IPS-15b (cell line): ENCODE results near the gene C12orf56.

Experiments
- H3K27me3 ChIP-seq: one replicate; pipeline ENCODE4 v1.6.1; 2013; ENCODE audit warnings: low read length; ENCODE audit not compliant: control insufficient read depth, insufficient read depth
- H3K36me3 ChIP-seq: one replicate; pipeline ENCODE4 v1.6.1; 2013; ENCODE audit warnings: low read length; ENCODE audit not compliant: control insufficient read depth, insufficient read depth
- H3K4me1 ChIP-seq: one replicate; pipeline ENCODE4 v1.6.1; 2013; ENCODE audit warnings: mild to moderate bottlenecking, low read length; ENCODE audit not compliant: control insufficient read depth, insufficient read depth
- H3K4me3 ChIP-seq: one replicate; pipeline ENCODE4 v1.5.1; 2013; ENCODE audit warnings: low read depth, low read length
- H3K9ac ChIP-seq: one replicate; pipeline ENCODE4 v1.6.1; 2013; ENCODE audit warnings: low read depth, mild to moderate bottlenecking, low read length
- H3K9me3 ChIP-seq: one replicate; pipeline ENCODE4 v1.6.1; 2013; ENCODE audit warnings: mild to moderate bottlenecking, low read length; ENCODE audit not compliant: control insufficient read depth, insufficient read depth

C12orf56 gene

GRCh38 chr12:64256166-64256800, 134.3 kb downstream of the C12orf56 start:
- H3K27me3 ChIP-seq = no peaks in the 10 kb centered on the region
- no peak overlapping the region for H3K4me3 ChIP-seq
- H3K9me3 ChIP-seq = no peaks in the 10 kb centered on the region
- H3K9ac ChIP-seq = no peak overlapping the region
- H3K4me1 ChIP-seq = no peaks in the 10 kb centered on the region
- no peaks in the 10 kb centered on the region for H3K36me3 ChIP-seq

GRCh38 chr12:64255249-64255648, 135.3 kb downstream of the C12orf56 start:
- no peaks in the 10 kb centered on the region for H3K9me3 ChIP-seq
- H3K27me3 ChIP-seq = no peaks in the 10 kb centered on the region
- no peaks in the 10 kb centered on the region for H3K4me1 ChIP-seq
- no peak overlapping the region for H3K9ac ChIP-seq
- H3K36me3 ChIP-seq = no peaks in the 10 kb centered on the region
- no peak overlapping the region for H3K4me3 ChIP-seq

GRCh38 chr12:64253356-64253755, 137.2 kb downstream of the C12orf56 start:
- Histone ChIP-seq H3K9ac (no peak overlapping the region), H3K27me3 (no peaks in the 10 kb centered on the region), H3K4me3 (no peak overlapping the region), H3K36me3 (no peaks in the 10 kb centered on the region), H3K9me3 (no peaks in the 10 kb centered on the region), H3K4me1 (no peaks in the 10 kb centered on the region)

GRCh38 chr12:64252681-64253080, 137.9 kb downstream of the C12orf56 start:
- Histone ChIP-seq H3K9me3 (no peaks in the 10 kb centered on the region), H3K4me3 (no peak overlapping the region), H3K27me3 (no peaks in the 10 kb centered on the region), H3K4me1 (no peaks in the 10 kb centered on the region), H3K9ac (no peak overlapping the region), H3K36me3 (no peaks in the 10 kb centered on the region)

- Histone ChIP-seq H3K4me1 (no peaks in the 10 kb centered on the region), H3K27me3 (no peaks in the 10 kb centered on the region), H3K9me3 (no peaks in the 10 kb centered on the region), H3K36me3 (no peaks in the 10 kb centered on the region), H3K9ac (no peak overlapping the region), H3K4me3 (no peak overlapping the region)
Observed at GRCh38 chr12:64243809-64244208, 146.7 kb downstream of the C12orf56 start.

- no peaks in the 10 kb centered on the region for H3K27me3 ChIP-seq
- no peak overlapping the region for H3K4me3 ChIP-seq
- H3K9ac ChIP-seq = no peak overlapping the region
- no peaks in the 10 kb centered on the region for H3K9me3 ChIP-seq
- H3K4me1 ChIP-seq = no peaks in the 10 kb centered on the region
- H3K36me3 ChIP-seq = no peaks in the 10 kb centered on the region
Observed at GRCh38 chr12:64240781-64241180, 149.8 kb downstream of the C12orf56 start.

GRCh38 chr12:64237382-64237781, 153.2 kb downstream of the C12orf56 start:
- no peaks in the 10 kb centered on the region for H3K9me3 ChIP-seq
- H3K4me1 ChIP-seq = no peaks in the 10 kb centered on the region
- H3K4me3 ChIP-seq = no peak overlapping the region
- H3K27me3 ChIP-seq = no peaks in the 10 kb centered on the region
- H3K9ac ChIP-seq = no peak overlapping the region
- H3K36me3 ChIP-seq = no peaks in the 10 kb centered on the region

- H3K36me3 ChIP-seq = no peaks in the 10 kb centered on the region
- H3K4me3 ChIP-seq = no peak overlapping the region
- no peaks in the 10 kb centered on the region for H3K27me3 ChIP-seq
- no peak overlapping the region for H3K9ac ChIP-seq
- H3K9me3 ChIP-seq = no peaks in the 10 kb centered on the region
- no peaks in the 10 kb centered on the region for H3K4me1 ChIP-seq
Observed at GRCh38 chr12:64236549-64236948, 154.0 kb downstream of the C12orf56 start.

- no peaks in the 10 kb centered on the region for H3K36me3 ChIP-seq
- no peak overlapping the region for H3K4me3 ChIP-seq
- no peak overlapping the region for H3K9ac ChIP-seq
- H3K27me3 ChIP-seq = no peaks in the 10 kb centered on the region
- no peaks in the 10 kb centered on the region for H3K9me3 ChIP-seq
- H3K4me1 ChIP-seq = peaks cover 2% of the 10 kb centered on the region
Observed at GRCh38 chr12:64232196-64232595, 158.4 kb downstream of the C12orf56 start.

GRCh38 chr12:64229796-64230195, 160.8 kb downstream of the C12orf56 start:
- Histone ChIP-seq H3K9me3 (no peaks in the 10 kb centered on the region), H3K36me3 (no peaks in the 10 kb centered on the region), H3K4me3 (no peak overlapping the region), H3K27me3 (no peaks in the 10 kb centered on the region), H3K4me1 (peaks cover 2% of the 10 kb centered on the region), H3K9ac (no peak overlapping the region)

GRCh38 chr12:64229240-64229639, 161.3 kb downstream of the C12orf56 start:
- peaks cover 2% of the 10 kb centered on the region for H3K4me1 ChIP-seq
- H3K9ac ChIP-seq = no peak overlapping the region
- no peaks in the 10 kb centered on the region for H3K27me3 ChIP-seq
- no peak overlapping the region for H3K4me3 ChIP-seq
- H3K9me3 ChIP-seq = no peaks in the 10 kb centered on the region
- H3K36me3 ChIP-seq = no peaks in the 10 kb centered on the region

GRCh38 chr12:64225626-64226025, 164.9 kb downstream of the C12orf56 start:
- Histone ChIP-seq H3K36me3 (no peaks in the 10 kb centered on the region), H3K9ac (no peak overlapping the region), H3K4me1 (peaks cover 2% of the 10 kb centered on the region), H3K9me3 (no peaks in the 10 kb centered on the region), H3K4me3 (no peak overlapping the region), H3K27me3 (no peaks in the 10 kb centered on the region)
